ENCODE measurements around the gene LSP1.

- TF ChIP-seq BCL6 (CRISPR knock-in tag; IDR thresholded peaks at IDR 0.05) (no peak), NFYB (CRISPR knock-in tag; IDR thresholded peaks at IDR 0.05) (no peak), NFE2L1 (CRISPR knock-in tag; IDR thresholded peaks at IDR 0.05; ENCODE audit: borderline replicate concordance) (no peak), RFX5 (IDR thresholded peaks at IDR 0.05; ENCODE audit: low read depth, low read length) (no peak), TP53 (CRISPR knock-in tag; conservative IDR thresholded peaks at IDR 0.05) (no peak), POLR2A (IDR thresholded peaks at IDR 0.05; ENCODE audit: insufficient read depth in 1 of 2, low read depth in 2 of 2, low read length in 2 of 2) (no peak), ETS1 (CRISPR knock-in tag; IDR thresholded peaks at IDR 0.05) (no peak), SMC3 (IDR thresholded peaks at IDR 0.05; ENCODE audit: low read length) (no peak), GZF1 (CRISPR knock-in tag; IDR thresholded peaks at IDR 0.05) (no peak), NFE2L2 (IDR thresholded peaks at IDR 0.05; ENCODE audit: low read length) (no peak), RNF219 (CRISPR knock-in tag; IDR thresholded peaks at IDR 0.05) (no peak), TMF1 (CRISPR knock-in tag; IDR thresholded peaks at IDR 0.05; ENCODE audit: low read depth) (no peak), AHDC1 (CRISPR knock-in tag; IDR thresholded peaks at IDR 0.05; ENCODE audit: borderline replicate concordance) (no peak), FOXM1 (CRISPR knock-in tag; IDR thresholded peaks at IDR 0.05) (no peak)
Measured at GRCh38 chr11:1896468-1896867, 43.6 kb downstream of the LSP1 start.

All from HepG2 (cell line).